IPS-18c (cell line): ENCODE measurements around the gene KIF25.

ENCODE experiments used
- H3K4me3 ChIP-seq: 2 replicates; pipeline ENCODE4 v1.7.0; 2013; ENCODE audit warnings: low read depth, mild to moderate bottlenecking, low read length, moderate library complexity; ENCODE audit not compliant: insufficient read depth
- H3K9me3 ChIP-seq: one replicate; pipeline ENCODE4 v1.6.1; 2013; ENCODE audit warnings: mild to moderate bottlenecking, low read length, moderate library complexity; ENCODE audit not compliant: control insufficient read depth, insufficient read depth

The KIF25 gene

GRCh38 chr6:168024951-168025510 is 27.6 kb downstream of the KIF25 start:
- H3K4me3 ChIP-seq: no peak overlapping the region
- H3K9me3 ChIP-seq: no peaks in the 10 kb centered on the region

- Histone ChIP-seq H3K9me3 (no peaks in the 10 kb centered on the region), H3K4me3 (no peak overlapping the region)
These were observed 28.6 kb downstream of the KIF25 start for GRCh38 chr6:168025831-168026710.

- H3K4me3 ChIP-seq: no peak overlapping the region
- no peaks in the 10 kb centered on the region for H3K9me3 ChIP-seq
These were observed 29.5 kb downstream of the KIF25 start for GRCh38 chr6:168026925-168027324.

- no peak overlapping the region for H3K4me3 ChIP-seq
- no peaks in the 10 kb centered on the region for H3K9me3 ChIP-seq
These were observed 30.1 kb downstream of the KIF25 start for GRCh38 chr6:168027521-168027920.

GRCh38 chr6:168028181-168028580 is 30.7 kb downstream of the KIF25 start:
- no peaks in the 10 kb centered on the region for H3K9me3 ChIP-seq

GRCh38 chr6:168029459-168030217 is 32.2 kb downstream of the KIF25 start:
- Histone ChIP-seq H3K9me3 (no peaks in the 10 kb centered on the region), H3K4me3 (no peak overlapping the region)

More at GRCh38 chr6:168028181-168028580, 30.7 kb downstream of the KIF25 start:
- H3K4me3 ChIP-seq: no peak overlapping the region

- Histone ChIP-seq H3K9me3 (peaks cover 2% of the 10 kb centered on the region), H3K4me3 (no peak overlapping the region)
These were observed 32.8 kb downstream of the KIF25 start for GRCh38 chr6:168030218-168030746.

- H3K9me3 ChIP-seq: peaks cover 2% of the 10 kb centered on the region
- no peak overlapping the region for H3K4me3 ChIP-seq
These were observed 33.4 kb downstream of the KIF25 start for GRCh38 chr6:168030908-168031307.

GRCh38 chr6:168031411-168031971 is 34.0 kb downstream of the KIF25 start:
- H3K4me3 ChIP-seq: no peak overlapping the region
- peaks cover 2% of the 10 kb centered on the region for H3K9me3 ChIP-seq

- Histone ChIP-seq H3K9me3 (peaks cover 2% of the 10 kb centered on the region), H3K4me3 (no peak overlapping the region)
These were observed 34.7 kb downstream of the KIF25 start for GRCh38 chr6:168032005-168032760.

- no peak overlapping the region for H3K4me3 ChIP-seq
- peaks cover 12% of the 10 kb centered on the region for H3K9me3 ChIP-seq
These were observed 36.3 kb downstream of the KIF25 start for GRCh38 chr6:168033791-168034190.

GRCh38 chr6:168034537-168034936 is 37.1 kb downstream of the KIF25 start:
- peaks cover 16% of the 10 kb centered on the region for H3K9me3 ChIP-seq
- H3K4me3 ChIP-seq: no peak overlapping the region

- Histone ChIP-seq H3K9me3 (peaks cover 16% of the 10 kb centered on the region), H3K4me3 (peak overlapping the region; percentile 20; the same call in 1 of the 2 replicates)
These were observed 37.7 kb downstream of the KIF25 start for GRCh38 chr6:168035098-168035660.

GRCh38 chr6:168035661-168036545 is 38.4 kb downstream of the KIF25 start:
- peaks cover 16% of the 10 kb centered on the region for H3K9me3 ChIP-seq
- no peak overlapping the region for H3K4me3 ChIP-seq

- Histone ChIP-seq H3K9me3 (peaks cover 19% of the 10 kb centered on the region), H3K4me3 (no peak overlapping the region)
These were observed 39.8 kb downstream of the KIF25 start for GRCh38 chr6:168037242-168037641.
